ENCODE measurements around the gene IQSEC3.

- TF ChIP-seq, protein P1, sequence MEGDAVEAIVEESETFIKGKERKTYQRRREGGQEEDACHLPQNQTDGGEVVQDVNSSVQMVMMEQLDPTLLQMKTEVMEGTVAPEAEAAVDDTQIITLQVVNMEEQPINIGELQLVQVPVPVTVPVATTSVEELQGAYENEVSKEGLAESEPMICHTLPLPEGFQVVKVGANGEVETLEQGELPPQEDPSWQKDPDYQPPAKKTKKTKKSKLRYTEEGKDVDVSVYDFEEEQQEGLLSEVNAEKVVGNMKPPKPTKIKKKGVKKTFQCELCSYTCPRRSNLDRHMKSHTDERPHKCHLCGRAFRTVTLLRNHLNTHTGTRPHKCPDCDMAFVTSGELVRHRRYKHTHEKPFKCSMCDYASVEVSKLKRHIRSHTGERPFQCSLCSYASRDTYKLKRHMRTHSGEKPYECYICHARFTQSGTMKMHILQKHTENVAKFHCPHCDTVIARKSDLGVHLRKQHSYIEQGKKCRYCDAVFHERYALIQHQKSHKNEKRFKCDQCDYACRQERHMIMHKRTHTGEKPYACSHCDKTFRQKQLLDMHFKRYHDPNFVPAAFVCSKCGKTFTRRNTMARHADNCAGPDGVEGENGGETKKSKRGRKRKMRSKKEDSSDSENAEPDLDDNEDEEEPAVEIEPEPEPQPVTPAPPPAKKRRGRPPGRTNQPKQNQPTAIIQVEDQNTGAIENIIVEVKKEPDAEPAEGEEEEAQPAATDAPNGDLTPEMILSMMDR (conservative IDR thresholded peaks at IDR 0.05; ENCODE audit: low read depth, low read length) = no peak
- no peak for TF ChIP-seq EZH2 (IDR thresholded peaks at IDR 0.05; ENCODE audit: borderline replicate concordance, low read depth, low read length, poor library complexity, severe bottlenecking)
These were observed 153.9 kb downstream of the IQSEC3 start for GRCh38 chr12:220491-220890.

All from A673 (cell line).